GM21381 (cell line): Measurements from ENCODE around the gene NCOA4.
"Not testable (repeated sequence)": the region's sequence is repeated elsewhere in the genome, so short reads cannot be mapped to it uniquely, and the experiment has no call there.

Experiments used
- ATAC-seq: cut with Tn5 transposase; IDR thresholded peaks from one replicate; pipeline ENCODE4 v1.9.1; 2021; ENCODE audit warnings: mild to moderate bottlenecking, moderate library complexity; ENCODE audit not compliant: unreplicated experiment

Gene NCOA4

GRCh38 chr10:45985590-45985989, 44.8 kb downstream of the NCOA4 start:
- not testable (repeated sequence) for ATAC-seq

GRCh38 chr10:45984473-45984872, 46.0 kb downstream of the NCOA4 start:
- not testable (repeated sequence) for ATAC-seq

DNA sequence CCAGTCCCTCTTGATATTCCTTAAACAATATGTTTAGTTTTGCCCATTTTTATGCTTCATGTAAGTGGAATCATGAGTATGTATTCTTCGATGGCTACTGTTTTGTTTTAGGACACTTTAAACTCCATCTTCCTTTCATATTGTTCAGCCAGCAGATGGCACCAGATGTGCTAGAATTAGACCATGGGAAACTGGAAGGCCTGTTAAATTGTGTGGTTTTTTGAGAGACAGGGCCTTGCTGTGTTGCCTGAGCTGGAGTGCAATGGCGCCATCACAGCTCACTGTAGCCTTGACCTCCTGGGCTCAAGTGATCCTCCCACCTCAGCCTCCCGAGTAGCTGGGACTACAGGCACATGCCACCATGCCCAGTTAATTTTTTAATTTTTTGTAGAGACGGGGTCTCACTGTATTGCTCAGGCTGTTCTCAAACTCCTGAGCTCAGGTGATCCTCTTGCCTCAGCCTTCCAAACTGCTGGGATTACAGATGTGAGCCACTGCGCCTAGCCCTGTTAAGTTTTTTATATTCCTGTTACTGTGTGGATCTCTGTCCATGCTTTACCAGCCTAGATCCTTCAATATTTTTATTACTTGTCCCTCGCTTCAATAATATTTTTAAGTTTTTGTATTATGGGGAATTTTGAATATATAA, 46.8 kb downstream of the NCOA4 start:
- not testable (repeated sequence) for ATAC-seq

DNA sequence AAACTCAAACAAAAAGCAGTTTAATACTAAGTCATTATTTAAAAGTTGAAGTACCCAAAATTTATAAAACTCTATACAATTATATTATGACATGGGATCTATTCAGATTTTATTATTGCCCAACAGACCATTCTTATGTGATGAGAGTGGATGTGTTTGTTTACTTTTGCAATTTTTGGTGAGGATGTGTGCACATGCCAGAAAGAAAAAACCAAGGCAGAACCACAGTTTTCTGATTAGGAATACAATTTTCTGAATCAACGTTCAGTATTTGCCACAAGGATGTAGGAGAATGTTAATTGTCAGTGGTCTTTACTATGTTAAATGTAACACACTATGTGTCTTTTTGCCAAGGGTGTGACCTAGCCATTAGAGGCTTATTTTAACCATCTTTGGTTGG, 49.1 kb downstream of the NCOA4 start:
- not testable (repeated sequence) for ATAC-seq

DNA sequence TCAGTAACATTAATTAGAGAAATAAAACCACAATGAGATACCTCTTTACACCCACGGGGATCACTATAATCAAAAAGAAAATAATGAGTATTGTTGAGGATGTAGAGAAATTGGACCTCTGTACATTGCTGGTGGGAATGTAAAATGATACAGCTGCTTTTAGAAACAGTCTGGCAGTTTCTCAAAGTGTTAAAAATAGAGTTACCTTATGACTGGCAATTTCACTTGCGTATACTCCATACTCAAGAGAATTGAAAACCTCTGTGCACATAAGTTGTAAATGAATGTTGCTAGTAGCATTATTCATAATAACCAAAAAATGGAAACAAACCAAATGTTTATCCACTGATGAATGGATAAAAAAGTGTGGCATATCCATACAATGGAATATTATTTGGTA, 51.9 kb downstream of the NCOA4 start:
- peak; percentile 80 for ATAC-seq

GRCh38 chr10:45974041-45974440, 56.4 kb downstream of the NCOA4 start:
- ATAC-seq: not testable (repeated sequence)

DNA sequence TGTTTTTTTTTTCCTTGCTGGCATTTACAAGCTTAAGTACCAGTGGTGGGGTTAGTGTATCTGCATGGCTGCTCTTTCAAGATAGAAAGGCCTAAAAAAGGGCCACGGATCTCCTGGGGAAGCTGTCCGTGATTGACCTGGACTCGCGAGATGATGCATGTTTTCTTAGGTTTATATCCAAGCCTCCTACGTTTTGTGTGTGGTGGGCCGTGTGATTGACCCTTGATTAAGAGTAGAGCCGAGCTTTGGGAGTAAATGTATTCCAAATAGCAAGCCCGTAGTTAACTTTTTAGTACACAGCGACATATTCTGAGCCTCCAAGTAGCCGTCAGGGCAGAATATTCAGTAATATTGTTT, 57.6 kb downstream of the NCOA4 start:
- peak; percentile 8 for ATAC-seq

GRCh38 chr10:45972106-45972812, 58.2 kb downstream of the NCOA4 start, which contains the start of gene TIMM23:
Gene TIMM23 (plus strand): TSS chr10:45972489. CDS start chr10:45972625, 136 bp downstream.
- ATAC-seq: peak; percentile 78

DNA sequence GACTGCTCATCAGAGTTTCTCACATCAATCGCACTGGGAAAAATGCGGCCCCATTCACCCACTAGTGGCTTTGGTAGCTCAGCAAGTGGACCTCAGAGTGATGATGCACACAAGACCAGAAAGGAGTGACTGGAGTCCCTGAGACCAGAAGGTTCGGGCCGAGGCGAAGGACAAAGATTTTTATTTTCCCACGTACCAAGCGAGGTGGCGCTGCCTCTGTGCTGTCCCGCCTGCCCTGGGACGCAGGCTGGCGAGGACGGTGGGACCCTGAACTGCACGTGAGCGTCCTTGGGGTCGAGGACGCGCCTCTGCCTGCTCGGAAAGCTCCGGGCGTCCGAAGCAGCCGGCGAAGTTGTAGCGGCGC, 58.7 kb downstream of the NCOA4 start:
- ATAC-seq: peak; percentile 34

- ATAC-seq: not testable (repeated sequence)
These were observed 59.4 kb downstream of the NCOA4 start for GRCh38 chr10:45971019-45971418.

- not testable (repeated sequence) for ATAC-seq
These were observed 67.6 kb downstream of the NCOA4 start for GRCh38 chr10:45962686-45963452.

DNA sequence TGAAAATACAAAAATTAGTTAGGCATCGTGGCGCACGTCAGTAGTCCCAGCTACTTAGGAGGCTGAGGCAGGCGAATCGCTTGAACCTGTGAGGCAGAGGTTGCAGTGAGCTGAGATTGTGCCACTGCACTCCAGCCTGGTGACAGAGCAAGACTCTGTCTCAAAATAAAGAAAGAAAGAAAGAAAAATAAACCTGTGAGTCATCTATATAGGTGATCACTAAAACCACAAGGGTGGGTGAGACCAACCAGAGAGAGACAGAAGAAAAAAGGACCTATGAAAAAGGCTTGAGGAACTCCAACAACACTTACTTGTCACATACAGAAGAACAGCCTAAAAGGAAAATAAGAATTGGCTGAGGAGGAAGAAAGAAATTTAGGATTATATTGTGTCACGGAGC, 72.5 kb downstream of the NCOA4 start:
- ATAC-seq: not testable (repeated sequence)

GRCh38 chr10:45956634-45957033, 73.8 kb downstream of the NCOA4 start:
- ATAC-seq: not testable (repeated sequence)
